NCI-H446 treated with DMSO at 0.1 percent for 48 hours (cell line): ENCODE measurements around the gene PBX3.
"Not testable (repeated sequence)": the region's sequence is repeated elsewhere in the genome, so short reads cannot be mapped to it uniquely, and the experiment has no call there.

Source experiments
- DNase-seq: peaks from one replicate; lab custom pipeline; 2025; lab: John Stamatoyannopoulos, UW

PBX3 gene

DNA sequence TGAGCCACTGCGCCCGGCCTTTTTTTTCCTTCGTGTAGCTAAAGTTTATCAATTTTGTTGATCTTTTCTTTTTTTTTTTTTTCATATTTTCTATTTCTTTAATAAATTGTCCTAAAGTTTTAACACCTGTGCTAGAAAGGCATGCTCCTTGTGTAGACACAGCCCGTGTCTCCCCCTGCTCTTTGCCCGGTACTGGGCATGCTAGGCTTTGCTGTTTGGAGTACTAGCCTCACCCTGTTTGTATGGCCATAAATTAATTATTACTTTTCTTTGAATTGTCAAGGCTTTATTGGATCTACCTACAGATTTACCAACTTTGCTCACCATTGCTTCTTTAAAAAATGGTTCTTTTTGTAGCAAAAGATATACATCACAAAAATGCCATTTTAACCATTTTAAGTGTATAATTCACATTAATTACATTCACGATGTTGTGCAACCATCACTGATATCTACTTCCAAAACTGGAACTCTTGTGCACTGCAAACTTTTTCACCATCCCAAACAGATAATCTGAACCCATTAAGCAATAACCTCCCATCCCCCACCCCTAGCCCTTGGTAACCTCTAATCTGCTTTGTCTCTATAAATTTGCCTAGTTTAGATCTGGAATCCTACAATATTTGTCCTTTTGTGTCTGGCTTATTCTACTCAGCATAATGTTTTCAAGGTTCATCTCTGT is 31.5 kb downstream of the PBX3 start:
- not testable (repeated sequence) for DNase-seq

GRCh38 chr9:125779220-125779565 is 32.0 kb downstream of the PBX3 start:
- DNase-seq, result not testable (repeated sequence)

DNA sequence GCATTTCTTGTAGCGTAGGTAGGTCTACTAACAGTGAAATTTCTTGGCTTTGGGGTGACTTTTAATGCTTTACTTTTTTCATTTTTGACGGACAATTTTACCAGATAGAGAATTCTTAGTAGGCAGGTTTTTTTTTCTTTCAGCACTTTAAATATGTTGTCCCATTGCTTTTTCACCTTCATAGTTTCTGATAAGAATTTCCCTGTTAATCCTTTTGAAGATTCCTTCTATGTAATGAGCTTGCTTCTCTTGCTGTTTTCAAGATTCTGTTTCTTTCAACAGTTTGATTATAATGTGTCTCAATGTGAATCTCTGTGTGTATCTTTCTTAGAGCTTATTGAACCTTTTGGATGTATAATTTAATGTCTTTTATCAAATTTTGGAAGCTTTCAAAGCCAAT is 35.5 kb downstream of the PBX3 start:
- no peak for DNase-seq

GRCh38 chr9:125784286-125785049 is 37.3 kb downstream of the PBX3 start:
- DNase-seq, result no peak

DNA sequence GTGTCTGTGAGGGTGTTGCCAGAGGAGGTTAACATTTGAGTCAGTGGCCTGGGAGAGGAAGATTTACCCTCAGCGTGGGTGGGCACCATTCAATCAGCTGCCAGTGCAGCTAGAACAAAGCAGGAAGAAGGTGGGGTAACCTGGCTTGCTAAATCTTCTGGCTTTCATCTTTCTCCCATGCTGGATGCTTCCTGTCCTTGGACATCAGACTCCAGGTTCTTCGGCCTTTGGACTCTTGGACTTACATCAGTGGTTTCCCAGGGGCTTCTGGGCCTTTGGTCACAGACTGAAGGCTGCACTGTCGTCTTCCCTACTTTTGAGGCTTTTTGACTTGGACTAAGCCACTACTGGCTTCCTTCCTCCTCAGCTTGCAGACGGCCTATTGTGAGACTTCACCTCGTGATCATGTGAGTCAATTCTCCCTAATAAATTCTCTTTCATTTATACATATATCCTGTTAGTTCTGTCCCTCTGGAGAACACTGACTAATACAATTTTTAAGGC is 38.1 kb downstream of the PBX3 start:
- DNase-seq, result no peak

DNA sequence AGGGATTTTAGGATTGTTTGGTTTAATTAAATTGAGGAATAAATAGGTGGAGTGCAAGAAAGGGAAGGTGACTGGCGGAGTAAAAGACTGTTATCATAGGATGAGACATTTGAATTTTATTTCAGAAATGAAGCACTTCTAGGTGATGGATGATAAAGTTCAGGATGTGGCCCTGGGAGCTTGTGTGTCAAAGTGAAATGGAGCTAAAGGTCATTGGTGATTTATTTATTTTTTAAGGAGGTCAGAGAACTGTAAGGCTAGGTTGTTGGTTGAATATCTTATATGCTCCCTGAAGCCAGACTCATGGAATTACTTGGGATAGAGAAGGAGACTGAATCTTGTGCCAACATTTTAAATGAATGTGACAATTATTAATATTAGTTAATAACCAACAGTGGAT is 40.5 kb downstream of the PBX3 start:
- DNase-seq, result no peak

DNA sequence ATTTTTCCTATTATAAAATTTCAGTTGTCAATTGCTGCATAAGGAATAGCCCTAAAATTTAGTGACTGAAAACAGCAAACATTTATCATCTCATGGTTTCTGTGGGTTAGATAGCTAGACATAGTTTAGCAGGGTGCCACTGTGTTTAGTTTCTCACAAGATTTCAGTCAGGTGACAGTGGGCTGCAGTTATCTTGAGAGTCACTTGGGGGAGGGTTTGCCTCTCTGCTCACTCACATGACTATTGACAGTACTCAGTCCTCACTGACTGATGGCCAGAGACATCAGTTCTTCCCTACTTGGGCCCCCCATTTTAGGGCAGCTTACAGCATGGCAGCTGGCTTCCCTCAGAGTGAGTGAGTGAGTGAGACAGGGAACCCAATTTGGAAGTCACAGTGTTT is 42.0 kb downstream of the PBX3 start:
- no peak for DNase-seq

GRCh38 chr9:125794708-125795107 is 47.5 kb downstream of the PBX3 start:
- DNase-seq, result no peak

- DNase-seq, result no peak
Measured at GRCh38 chr9:125795970-125796596, 48.9 kb downstream of the PBX3 start.

DNA sequence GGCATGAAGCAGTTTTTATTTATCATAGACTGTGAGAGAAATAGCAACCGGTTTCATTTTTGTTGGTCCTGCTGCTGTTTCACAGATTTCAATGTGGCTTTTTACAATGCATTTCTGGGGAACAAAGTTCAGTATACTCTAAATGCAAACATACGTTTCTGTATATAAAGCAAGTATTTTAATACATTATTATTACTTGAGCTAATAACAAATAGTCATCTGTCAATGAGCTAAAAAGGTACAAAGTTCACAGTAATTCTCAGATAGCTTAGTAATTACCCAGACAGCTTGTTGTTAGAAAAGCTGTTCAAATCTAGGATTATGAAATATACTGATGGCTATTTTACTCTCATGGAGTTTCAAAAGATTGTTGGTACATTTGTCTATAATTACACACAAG is 50.8 kb downstream of the PBX3 start:
- no peak for DNase-seq

- no peak for DNase-seq
Measured at GRCh38 chr9:125803526-125803925, 56.4 kb downstream of the PBX3 start.

- no peak for DNase-seq
Measured at GRCh38 chr9:125805057-125805456, 57.9 kb downstream of the PBX3 start.

GRCh38 chr9:125805586-125805985 is 58.4 kb downstream of the PBX3 start:
- no peak for DNase-seq

- no peak for DNase-seq
Measured at GRCh38 chr9:125807079-125807478, 59.9 kb downstream of the PBX3 start.

- DNase-seq, result no peak
Measured at GRCh38 chr9:125810161-125810560, 63.0 kb downstream of the PBX3 start.

DNA sequence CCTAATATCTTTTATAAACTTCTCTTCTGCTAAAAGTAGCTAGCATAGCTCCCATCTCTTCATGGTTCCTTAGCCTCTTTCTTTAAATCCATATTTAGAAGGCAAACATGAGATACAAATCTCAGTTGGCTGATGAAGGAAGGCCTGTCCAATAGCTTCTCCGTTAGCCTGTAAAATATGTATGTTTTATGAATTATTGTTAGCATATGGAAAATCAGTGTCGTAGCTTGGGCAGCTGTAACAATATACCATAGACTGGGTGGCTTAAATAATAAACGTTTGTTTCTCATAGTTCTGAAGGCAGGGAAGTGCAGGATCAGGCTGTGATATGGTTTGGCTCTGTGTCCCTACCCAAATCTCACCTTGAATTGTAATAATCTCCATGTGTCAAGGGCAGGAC is 63.8 kb downstream of the PBX3 start:
- no peak for DNase-seq

DNA sequence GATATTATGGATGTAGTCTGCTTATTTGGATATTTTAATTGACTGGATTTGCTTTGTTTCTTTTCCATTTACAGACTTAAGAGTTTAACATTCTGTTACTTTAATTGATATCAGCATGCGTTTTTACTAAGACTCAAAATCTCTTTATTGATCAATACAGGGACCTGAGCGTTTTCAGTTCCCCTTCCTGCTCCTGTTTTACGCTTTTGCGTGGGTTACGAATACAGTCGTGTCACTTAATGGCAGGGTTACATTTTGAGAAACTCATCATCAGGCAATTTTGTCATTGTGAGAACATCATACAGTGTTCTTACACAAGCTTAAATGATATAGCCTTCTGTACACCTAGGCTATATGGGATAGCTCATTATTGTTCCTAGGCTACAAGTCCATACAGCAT is 65.2 kb downstream of the PBX3 start:
- no peak for DNase-seq

DNA sequence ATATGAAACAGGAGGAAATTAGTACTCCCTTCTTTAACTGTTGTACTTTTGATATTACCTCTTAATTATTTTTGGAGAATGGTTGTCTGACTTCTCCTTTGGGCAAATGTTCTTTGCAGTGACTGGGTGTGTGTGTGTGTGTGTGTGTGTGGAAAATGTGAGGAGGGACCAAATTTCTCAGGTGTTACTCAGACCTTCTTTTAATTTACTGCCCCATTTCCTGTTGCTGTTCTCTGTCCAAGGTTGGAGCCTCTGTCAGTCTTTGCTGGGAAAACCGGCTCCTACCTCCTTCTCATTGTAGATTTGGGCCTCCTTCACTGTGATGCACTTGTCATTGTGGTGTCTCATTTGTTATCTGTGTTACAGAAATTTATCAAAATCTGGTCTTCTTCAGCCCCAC is 68.4 kb downstream of the PBX3 start:
- no peak for DNase-seq

GRCh38 chr9:125816321-125816720 is 69.1 kb downstream of the PBX3 start:
- no peak for DNase-seq

DNA sequence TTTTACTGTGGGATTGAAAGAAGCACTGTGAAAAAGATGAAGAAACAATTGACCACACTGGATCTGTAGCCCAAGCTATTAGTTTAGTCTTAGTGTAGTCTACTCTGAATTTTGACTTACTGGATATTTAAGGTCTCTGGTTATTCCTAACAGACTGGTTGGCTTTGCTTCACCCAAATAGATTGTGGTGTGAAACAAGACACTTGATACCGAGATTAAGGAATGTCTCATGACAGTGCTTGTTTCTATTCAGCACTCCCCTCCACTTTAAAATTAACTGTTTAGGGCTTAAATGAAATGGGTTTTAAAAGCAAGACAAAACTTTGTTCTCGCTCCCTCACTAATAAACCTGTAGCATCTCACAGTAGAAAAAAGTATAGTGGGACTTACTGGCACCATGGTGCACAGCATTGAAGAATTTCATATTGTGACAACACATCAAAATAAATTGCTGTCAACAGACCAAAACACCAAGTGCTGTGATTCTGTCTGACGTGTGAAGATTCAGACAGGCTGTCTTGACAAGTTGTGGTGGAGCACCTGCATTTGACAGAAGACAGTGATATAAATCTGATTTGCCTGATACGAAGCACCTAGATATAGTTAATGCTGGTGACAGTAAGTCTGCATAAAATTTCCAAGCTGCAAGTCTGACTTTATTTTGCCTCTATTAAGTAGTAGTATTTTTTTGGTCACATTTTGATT is 73.1 kb downstream of the PBX3 start:
- no peak for DNase-seq

DNA sequence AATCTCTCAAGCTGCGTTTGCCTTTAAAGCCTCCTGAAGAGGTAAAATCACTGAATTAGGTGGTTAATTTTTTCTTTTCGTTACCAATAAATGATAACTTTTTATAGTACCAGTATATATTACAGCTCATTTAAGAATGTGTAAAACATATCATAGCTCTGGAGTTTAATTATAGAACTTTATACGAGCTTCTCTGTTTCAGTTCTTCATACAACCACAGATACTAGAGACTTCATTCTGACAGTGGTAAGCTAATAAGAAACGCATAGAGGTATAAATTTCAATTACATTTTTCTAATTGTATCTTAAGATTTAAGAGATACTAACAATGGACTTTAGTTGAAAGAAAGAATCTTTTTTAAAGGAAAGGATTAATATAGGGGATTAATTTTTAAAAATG is 73.9 kb downstream of the PBX3 start:
- DNase-seq, result no peak

DNA sequence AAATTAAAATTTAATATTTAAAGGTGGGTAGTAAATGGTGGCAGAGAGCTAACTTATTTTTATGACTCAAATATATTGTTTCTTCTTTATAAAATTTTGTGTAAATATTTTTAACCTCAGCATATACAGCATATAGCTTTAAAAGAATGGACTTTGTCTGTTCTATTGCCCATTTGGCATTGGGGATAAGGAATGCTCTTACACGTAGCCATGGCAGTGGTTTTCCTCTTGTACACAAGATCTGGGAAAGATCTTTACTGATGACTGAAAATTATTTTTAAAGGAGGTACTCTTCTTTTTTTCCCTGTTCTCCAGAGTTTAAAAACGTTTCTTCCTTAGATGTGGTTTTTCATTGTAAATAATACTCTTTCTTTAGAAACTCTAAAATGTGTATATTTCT is 75.0 kb downstream of the PBX3 start:
- no peak for DNase-seq

DNA sequence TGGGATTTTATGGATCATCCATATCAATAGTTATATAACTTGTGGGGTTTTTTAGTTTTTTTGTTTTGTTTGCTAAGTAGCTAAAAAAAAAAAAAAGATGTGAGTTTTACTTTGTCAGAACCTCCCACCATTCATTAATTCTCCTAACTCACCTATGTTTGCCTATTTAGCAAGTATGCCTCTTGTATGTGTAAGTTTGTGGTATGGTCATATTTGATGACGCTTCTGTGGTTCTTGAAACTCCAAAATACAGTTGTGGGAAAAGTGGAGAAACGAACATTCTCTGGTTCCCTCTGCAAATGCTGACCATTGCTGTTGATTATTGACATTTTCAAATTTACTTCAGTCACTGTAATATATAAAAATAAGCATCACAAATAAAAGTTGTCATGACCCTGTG is 75.7 kb downstream of the PBX3 start:
- DNase-seq, result no peak
